Bone marrow (tissue), 2 donors: ENCODE data around the gene PRKACB.
"Not testable (repeated sequence)": the region's sequence is repeated elsewhere in the genome, so short reads cannot be mapped to it uniquely, and the experiment has no call there.

ENCODE experiments used
- DNase-seq, 2 donors: peaks; one replicate each; lab custom pipeline; 2025; lab: John Stamatoyannopoulos, UW

Gene PRKACB

DNA sequence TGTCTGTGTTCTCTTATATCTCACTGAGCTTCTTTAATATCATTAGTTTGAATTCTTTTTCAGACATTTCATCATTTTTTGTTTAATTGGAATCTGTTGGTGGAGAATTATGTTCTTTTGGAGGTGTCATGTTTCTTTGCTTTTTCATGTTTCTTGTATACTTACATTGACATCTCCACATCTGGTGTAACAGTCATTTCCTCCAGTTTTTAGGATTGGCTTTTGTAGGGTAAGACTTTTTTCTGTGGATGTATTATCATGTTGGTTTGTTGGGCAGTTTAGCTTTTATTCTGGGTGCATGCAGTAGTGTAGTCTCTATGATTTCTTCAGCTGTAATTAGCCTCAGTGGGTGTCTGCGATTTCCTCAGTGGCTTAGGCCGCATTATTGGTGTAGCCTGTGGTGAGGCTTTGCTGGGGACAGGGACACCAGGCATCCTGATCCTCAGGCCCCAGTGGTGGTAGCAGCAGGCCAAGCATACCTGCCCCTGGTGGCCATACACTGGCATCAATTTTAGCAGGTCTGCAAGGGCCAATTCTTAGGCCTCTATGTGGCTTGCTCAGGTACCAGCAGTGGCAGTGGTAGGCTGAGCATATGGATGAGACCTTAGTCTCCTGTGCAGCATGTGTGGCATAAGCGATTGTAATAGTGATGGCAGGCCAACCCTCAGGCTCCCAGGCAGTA is 79.8 kb downstream of the PRKACB start:
- no peak for DNase-seq

DNA sequence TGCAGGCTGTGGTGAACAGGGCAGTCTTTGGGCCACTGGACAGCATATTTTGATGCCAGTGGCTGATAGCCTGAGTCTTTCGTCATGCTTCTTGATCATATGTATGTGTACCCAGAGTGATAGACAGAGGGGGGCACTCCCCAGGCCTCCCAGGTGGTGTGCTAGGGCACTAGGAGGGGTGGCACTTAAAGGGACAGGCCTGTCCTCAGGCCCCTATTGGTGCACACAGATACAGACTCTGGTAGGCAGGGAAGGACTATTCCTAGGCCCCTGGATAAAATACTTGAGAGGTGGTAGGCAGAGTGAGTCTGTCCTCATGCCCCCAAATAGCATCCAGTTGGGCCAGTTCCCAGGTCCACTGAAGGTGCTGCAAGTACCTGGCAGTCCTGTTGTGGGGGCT is 80.8 kb downstream of the PRKACB start:
- DNase-seq, result no peak

DNA sequence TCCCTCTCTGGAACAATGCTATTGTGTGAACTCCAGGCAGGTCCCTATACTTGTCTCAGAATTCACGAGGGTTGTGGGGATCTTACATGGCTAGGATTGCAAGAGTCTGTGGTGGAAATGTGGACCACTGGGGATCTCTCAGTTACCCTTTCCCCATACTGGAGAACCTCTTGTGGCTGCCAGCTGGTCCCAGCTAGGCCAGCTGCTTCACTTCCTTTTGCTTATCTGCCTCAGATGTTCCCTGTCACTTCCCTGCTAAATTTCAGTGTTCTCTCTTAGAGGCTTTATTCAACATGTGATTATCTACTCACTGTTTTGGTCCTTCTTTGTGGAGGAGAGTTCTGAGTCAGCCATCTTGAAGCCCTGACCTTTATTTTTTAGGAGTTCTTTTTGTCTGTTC is 81.6 kb downstream of the PRKACB start:
- DNase-seq, result peak in 1 of 2 donors; percentile 69

DNA sequence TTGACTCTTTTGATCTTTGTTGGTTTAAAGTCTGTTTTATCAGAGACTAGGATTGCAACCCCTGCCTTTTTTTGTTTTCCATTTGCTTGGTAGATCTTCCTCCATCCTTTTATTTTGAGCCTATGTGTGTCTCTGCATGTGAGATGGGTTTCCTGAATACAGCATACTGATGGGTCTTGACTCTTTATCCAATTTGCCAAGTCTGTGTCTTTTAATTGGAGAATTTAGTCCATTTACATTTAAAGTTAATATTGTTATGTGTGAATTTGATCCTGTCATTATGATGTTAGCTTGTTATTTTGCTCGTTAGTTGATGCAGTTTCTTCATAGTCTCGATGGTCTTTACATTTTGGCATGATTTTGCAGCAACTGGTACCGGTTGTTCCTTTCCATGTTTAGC is 88.6 kb downstream of the PRKACB start:
- DNase-seq, result not testable (repeated sequence)

DNA sequence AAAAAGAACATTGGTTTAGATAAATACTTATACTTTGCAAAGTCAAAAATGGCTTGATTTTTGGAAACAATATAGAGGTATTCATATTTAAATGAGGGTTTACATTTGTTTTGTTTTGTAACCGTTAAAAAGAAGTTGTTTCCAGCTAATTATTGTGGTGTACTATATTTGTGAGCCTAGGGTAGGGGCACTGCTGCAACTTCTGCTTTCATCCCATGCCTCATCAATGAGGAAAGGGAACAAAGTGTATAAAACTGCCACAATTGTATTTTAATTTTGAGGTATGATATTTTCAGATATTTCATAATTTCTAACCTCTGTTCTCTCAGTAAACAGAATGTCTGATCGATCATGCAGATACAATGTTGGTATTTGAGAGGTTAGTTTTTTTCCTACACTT is 92.2 kb downstream of the PRKACB start:
- DNase-seq, result no peak

DNA sequence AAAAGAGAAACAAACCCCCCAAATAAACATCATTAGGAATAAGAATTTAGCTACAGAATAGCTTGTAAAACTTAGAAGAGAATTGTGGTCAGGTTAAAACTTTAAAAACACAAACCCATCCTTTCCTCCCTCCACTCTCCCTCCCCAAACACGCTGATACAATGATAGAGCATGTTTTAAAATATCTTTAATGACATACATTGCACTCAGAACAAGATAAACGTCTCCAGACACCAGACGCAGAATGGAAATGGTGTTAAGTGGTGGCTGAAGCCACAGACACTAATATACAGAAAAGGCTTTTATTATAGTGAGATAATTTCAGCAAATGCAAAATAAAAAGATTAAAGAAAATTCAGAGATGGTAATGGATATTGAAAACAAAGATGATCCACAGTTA is 98.6 kb downstream of the PRKACB start:
- no peak for DNase-seq

DNA sequence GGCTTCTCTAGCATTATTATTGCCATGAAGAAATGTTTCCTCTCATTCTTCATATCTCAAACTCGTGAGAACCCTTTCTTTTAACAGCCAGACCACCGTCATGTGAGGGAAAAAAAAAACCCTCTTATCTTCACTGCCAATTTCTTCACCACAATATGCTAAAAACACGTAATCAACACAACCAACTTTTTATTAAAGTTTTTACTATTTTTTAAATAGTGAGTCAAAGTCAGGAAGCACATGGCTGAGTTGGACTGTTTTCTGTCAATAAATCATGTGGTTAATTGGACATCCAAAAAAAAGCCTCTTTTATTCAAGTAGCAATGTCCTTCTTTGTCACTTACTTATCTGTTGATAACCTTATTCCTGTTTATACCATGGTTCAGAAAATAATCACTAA is 101.5 kb downstream of the PRKACB start:
- peak in 1 of 2 donors; percentile 36 for DNase-seq

DNA sequence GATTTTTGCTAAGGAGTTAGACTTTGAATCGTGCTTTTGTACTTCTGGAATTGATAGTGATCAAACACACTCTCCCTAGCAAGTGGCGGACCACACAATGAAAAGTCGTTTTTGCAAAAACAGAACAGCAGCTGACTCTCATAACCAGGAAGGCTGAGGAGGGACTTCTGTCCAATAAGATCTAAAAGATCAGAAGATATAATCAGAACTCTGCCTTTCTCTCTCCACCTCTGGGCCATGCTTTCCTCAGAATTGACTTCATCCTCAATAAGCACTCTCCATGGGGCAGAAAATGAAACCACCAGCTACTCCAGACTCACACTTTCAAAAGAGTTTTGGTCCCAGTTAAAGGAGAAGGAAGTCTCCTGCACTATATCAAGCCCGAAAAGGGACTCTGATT is 102.1 kb downstream of the PRKACB start:
- DNase-seq, result peak in 1 of 2 donors; percentile 29

DNA sequence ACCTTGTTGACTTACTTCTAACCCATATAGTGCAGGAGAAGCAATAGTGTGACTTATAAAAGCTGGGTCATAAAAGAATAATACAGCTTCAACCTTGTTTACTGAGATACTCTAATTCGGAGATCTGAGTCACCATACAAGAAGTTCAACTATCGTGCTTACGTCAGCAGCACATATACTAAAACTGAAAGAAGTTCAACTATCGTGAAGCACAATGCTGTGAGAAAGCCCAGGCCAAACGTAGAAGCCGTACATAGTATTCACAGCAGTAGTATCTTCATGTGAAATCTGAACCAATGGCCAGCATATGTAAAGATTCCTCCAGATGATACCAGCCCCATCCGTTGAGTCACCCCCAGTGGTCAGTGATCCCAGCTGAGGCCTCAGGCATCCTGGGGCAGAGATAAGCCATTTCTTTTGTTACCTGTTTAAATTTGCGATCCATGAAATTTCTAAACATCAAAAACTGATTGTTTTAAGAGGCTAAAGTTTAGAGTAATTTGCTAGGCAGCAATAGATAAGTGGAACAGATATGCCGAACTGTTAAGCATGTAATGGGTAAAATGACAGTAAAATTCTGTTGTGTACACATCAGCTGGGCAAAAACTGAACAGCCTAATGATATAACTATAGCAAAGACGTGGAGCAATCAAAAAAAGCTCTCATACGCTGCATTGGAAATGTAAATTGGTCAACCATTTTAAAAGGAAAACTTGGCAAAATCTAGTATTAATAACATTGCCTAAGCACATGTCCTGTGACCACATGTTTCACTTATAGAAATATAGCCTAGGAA is 103.6 kb downstream of the PRKACB start:
- DNase-seq, result peak in 1 of 2 donors; percentile 22

DNA sequence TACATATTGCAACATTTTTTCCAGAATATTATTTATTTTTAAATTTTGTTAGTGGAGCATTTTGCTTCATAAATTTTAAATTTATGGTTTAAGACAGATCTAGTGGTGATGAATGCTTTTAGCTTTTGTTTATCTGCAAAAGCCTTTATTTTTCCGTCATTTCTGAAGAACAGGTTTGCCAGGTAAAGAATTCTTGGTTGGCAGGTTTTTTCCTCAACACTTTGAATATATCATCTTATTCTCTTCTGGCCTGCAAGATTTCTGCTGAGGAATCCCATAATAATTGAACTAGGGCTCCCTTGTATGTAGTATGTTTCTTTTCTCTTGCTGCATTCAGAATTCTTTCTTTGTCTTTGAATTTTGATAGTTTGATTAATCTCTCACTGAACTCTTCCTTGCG is 106.6 kb downstream of the PRKACB start:
- DNase-seq, result no peak

DNA sequence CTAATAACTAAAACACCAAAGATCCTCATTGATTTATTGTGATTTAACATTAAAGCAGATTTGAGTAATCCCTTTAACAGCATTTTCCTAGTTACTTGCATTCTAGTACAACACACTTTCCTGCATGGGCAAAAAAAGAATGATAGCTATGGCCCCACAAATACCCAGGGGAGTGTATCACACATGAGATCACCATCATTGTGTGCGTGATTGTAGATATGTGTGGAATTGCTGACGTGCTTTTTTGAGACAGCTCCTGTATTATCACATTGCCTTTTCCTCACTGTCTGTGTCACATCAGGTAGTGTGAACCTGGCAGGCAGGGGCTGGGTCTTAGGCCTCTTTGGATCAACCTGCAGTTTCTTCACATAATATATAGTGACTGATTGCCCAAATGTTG is 109.0 kb downstream of the PRKACB start:
- no peak for DNase-seq

DNA sequence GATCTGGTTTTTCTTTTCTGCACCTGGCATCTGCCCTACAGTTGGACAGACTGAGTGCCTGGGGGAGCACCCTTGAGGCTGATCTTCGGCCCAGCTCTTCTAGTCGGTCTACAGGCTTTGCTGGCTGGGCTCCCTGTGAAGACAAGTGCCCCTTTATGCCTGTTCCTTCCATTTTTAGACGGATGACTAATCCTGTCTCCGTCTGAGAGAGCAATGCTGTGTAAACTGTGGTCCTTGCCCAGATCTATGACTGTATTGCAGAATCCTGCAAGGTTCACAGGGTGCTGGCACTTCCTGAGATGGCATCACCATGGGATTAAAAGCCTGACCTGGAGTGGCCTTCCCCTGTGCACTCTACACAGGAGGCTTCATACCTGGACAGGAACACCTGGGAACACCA is 109.8 kb downstream of the PRKACB start:
- no peak for DNase-seq

DNA sequence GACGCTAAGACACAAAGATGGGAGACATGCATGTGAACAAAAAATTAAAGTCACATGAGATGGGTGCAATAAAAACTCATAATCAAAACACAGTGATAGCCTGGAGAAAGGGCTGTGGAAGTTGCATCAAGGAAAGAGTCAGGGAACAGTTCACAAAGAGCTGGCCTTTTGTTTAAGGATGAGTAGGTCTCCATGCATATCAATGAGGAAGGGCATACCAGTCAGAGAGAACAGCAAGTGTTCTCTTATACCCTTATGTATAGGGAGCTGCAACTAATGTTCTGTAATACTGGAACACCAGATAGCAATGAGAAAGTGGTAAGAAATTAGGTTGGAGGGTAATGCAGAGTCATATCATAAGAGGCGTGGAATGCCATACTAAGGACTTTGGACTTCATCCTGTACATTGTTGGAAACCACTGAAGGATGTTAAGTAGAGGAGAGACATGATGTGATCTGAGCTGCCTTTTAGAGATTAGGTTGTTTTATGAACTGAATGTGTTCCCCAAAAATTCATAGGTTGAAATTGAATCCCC is 110.7 kb downstream of the PRKACB start:
- no peak for DNase-seq

DNA sequence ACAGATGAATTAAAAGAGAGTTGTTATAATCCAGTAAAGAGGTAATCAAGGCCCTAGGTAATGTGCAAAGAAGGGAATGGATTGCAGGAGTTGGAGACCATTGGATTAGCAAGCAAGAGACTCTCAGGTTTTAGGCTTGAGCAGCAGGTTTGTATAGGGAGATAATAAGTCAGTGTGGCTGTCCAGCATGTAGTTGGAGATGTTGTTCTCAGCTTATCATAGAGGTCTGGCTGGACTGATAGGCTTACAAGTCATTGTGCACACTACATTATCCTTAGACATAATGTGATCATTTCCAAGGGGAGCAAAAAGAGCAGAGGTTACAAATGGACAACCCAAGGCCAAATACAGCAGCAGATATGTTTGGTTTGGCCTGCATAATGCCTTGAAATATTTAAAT is 111.5 kb downstream of the PRKACB start:
- DNase-seq, result no peak

DNA sequence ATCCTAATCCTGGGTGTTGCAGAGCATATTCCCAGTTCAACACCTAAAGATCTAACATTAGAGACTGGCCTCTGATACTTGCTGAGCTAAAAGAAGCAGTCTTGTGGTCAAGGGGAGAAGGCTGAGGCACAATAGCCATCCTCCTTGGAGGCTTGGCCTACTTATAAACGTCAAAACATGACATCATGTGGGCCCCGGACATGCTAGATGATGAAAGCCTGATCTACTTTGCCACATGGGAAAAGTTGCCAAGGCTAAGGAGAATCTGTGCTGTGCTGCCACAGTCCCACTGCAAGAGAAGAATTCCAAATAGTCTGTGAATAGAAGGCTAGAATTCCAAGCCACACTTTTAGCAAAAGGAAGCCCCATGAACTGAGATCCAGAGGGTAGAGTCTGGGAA is 113.5 kb downstream of the PRKACB start:
- no peak for DNase-seq

DNA sequence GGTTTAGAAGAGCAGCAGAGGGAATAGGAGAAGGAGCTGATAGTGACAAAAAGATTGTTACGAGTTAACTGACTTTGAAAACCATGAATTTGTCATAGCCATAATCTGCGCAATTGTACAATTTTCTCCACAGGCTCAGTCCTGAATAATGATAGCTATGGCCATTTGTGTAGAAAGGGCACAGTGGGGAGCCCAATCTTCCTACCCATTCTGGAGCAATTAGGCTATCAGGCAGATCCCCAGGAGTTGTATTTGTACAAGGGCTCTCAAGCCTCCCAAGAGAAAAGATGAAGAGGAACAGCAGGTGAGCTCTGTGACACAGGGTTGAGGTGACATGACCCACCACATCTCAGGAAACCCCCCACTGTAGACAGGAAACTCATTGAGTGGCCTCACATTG is 115.3 kb downstream of the PRKACB start:
- DNase-seq, result no peak

DNA sequence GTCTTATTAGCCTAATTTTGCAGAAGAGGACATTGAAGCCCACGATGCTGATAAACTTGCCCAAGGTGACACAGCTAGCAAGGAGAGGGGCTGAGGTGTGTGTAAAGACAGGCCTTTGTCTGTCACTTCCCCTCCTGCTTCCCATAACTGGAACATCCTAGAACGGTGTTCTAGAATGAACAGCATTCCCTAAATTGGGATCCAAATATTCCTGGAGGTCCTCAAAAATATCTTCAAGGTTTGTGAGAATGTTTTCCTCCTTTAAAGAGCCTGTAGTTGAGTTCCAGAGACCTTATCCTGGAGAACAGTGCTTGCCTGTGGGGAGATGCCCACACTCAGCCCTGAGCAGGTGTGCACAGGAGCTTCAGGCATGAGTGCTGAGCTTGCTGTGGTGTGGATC is 115.9 kb downstream of the PRKACB start:
- no peak for DNase-seq

DNA sequence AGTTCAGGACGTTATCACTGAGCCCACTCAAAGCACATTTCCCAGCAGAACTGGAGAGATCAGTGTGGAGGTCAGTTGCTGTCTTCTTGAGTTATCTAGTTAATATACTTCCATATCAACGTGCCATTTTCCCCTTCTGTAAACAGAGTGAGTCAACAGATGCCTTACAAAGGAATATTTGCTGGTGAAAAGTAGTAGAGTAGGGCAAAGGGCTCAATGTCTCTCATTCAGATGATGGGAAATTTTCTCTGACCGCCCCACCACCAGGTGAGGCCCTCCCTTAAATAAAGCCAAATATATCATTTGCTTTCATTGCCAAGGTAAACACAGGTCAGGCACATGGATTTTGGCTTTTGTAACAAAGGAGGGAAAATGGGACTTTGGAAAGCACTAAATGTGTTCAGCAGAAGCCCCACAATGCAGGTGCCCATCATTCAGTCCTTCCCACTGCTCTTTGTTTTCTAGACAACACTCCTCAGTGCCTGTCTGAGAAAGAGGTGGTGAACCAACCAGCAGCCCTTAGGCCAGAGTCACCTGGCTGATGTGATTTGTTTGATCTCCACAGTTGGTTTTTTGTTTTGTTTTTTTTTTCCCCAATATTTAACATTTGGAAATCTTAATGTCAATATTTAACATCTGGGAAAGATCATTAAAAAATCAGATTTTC is 116.9 kb downstream of the PRKACB start:
- DNase-seq, result no peak

DNA sequence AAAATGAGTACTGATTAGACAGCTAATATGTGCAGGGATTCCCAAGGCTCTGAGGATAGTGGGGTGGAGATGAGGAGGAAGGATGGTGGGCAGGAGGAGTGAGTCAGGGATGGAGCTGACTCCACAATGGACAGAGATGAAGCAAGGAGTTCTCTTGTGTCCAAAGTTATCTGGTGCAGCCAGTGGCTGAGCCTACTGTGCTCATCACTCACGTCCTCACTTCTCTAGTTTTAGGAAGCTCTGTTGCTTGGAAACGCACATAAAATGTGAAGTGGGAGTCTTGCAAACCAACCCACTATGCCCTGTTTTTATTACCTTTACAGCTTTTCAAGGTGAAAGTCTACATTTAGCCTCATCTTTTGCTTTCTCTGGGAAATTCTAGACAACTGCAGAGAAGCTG is 120.9 kb downstream of the PRKACB start:
- DNase-seq, result no peak

DNA sequence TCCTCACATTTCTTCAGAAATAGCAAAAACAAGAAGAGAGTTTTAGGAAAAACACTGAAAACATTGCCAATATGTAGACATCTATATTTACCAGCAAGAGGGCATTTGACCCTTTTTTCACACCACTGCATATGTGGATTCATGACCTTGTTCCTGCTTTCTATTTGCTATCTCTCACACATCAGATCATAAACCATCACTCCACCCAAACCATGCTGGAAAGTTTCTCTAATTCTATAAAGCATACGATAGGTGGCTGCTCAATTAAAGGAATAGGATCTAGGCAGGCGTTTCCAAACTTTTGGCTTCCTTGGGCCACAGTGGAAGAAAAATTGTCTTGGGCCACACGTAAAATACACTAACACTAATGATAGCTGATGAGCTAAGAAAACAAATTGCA is 121.8 kb downstream of the PRKACB start:
- DNase-seq, result no peak

DNA sequence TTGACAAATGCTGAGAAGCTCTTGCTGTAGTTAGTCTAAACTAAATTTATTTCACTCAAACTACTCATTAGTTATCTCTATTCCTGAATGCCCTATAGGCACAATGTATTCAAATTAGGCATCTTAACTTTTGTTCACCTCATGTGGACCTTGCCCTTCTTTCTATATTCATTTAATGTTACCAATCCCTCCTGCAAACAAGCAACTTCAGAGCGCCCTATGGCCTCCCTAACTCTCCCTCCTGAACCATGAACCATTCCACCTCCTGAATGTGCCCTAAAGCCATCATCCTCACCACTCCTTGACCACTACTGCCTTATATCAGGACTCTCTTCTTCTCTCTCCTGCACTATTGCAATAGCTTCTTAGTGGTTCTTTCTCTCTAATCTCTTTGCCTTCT is 122.7 kb downstream of the PRKACB start:
- no peak for DNase-seq

DNA sequence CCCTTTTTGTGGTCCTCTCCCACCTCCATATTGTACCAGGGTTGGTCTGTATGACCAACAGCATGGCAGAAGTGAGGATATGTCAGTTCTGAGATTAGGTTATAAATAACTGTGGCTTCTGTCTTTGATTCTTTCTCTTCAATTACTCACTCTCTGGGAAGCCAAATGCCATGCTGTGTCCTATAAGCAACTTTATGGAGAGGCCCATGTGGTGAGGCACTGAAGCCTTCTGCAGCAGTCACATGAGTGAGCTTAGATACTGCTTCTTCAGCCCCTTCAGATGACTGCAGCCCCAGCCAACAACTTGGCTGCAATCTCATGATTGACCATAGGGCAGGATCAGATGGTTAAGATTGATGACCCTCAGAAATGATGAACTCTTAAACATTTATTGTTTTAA is 123.4 kb downstream of the PRKACB start:
- DNase-seq, result no peak

DNA sequence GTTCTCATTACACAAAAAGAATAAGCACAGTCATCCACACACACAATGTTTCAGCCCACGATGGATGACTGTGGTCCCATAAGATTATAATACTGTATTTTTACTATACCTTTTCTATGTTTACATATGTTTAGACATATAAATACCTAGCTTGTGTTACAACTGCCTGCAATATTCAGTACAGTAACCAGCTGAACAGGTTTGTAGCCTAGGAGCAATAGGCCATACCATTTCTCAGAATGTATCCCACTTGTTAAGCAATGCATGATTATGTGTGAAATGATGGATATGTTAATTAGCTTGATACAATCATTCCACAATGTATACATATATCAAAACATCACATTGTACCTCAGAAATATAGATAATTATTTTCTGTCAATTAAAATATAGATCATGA is 124.3 kb downstream of the PRKACB start:
- DNase-seq, result no peak
